ENCODE data around the gene NOXO1. TPM values are rescaled to one million over a fixed set of nuclear protein-coding genes. Genes with fewer than 3 reads are reported as not detected.

The NOXO1 gene
- total and polyA plus RNA-seq, 10 of the 15 experiments (the other 5 are each of a cell fraction or from before 2014, with no cell fraction given) = 0.09 to 0.76 (median 0.26) TPM; not detected in 4

- POLR2A ChIA-PET = no interaction called here
- in situ Hi-C loops (cut with MboI) = no loop called here
- peaks cover 5% of the 10 kb centered on the region for H3K4me1 ChIP-seq (ENCODE audit: control insufficient read depth, insufficient read depth, low read length)
- no peak for TF ChIP-seq CBX3 (IDR thresholded peaks at IDR 0.05; ENCODE audit: borderline replicate concordance, low read depth)
- no peak for TF ChIP-seq NR2C2 (IDR thresholded peaks at IDR 0.05; ENCODE audit: borderline replicate concordance, control insufficient read depth, insufficient read length, low read depth)
- TF ChIP-seq JUNB (IDR thresholded peaks at IDR 0.05) = no peak
- TF ChIP-seq BRCA1 (IDR thresholded peaks at IDR 0.05; ENCODE audit: low read depth, low read length) = no peak
- no peak for TF ChIP-seq RCOR1 (conservative IDR thresholded peaks at IDR 0.05; ENCODE audit: low read depth, low read length)
- no peak for TF ChIP-seq ZNF384 (IDR thresholded peaks at IDR 0.05; ENCODE audit: borderline replicate concordance, low read depth, low read length)
- no peak for TF ChIP-seq KDM1A (IDR thresholded peaks at IDR 0.05; ENCODE audit: borderline replicate concordance)
- TF ChIP-seq ATF2 (IDR thresholded peaks at IDR 0.05; ENCODE audit: low read length) = no peak
- TF ChIP-seq USF1 (IDR thresholded peaks at IDR 0.05; ENCODE audit: borderline replicate concordance, extremely low read length, insufficient read depth, low read depth, low read length) = no peak
- TF ChIP-seq USF2 (IDR thresholded peaks at IDR 0.05; ENCODE audit: borderline replicate concordance, low read depth, low read length) = no peak
- TF ChIP-seq SREBF2 (IDR thresholded peaks at IDR 0.05; ENCODE audit: low read length) = no peak
- no peak for TF ChIP-seq ZBTB40 (IDR thresholded peaks at IDR 0.05; ENCODE audit: borderline replicate concordance)
- no peak for TF ChIP-seq SIX5 (IDR thresholded peaks at IDR 0.05; ENCODE audit: low read depth, low read length, severe bottlenecking)
- TF ChIP-seq TAF1 (IDR thresholded peaks at IDR 0.05; ENCODE audit: borderline replicate concordance, low read depth, low read length) = no peak
- TF ChIP-seq HDAC2 (IDR thresholded peaks at IDR 0.05) = no peak
- no peak for TF ChIP-seq E2F4 (IDR thresholded peaks at IDR 0.05; ENCODE audit: low read depth, low read length)
- no peak for TF ChIP-seq KLF5 (IDR thresholded peaks at IDR 0.05; ENCODE audit: partially characterized antibody)
- no peak for TF ChIP-seq FOS (IDR thresholded peaks at IDR 0.05; ENCODE audit: borderline replicate concordance, extremely low read depth, insufficient read length)
Measured at GRCh38 chr16:1976216-1976520, 5.1 kb downstream of the NOXO1 start.

More at GRCh38 chr16:1976216-1976520, 5.1 kb downstream of the NOXO1 start:
- Histone ChIP-seq H3K9me3 (replicated peaks; ENCODE audit: control insufficient read depth, insufficient read depth, low read length) (no peaks in the 10 kb centered on the region), H3K27ac (ENCODE audit: control insufficient read depth, insufficient read depth) (no peak overlapping the region), H3K4me2 (ENCODE audit: control insufficient read depth, insufficient read depth) (no peak overlapping the region), H3K9ac (ENCODE audit: control insufficient read depth, insufficient read depth, low read length) (no peak overlapping the region), H3K79me2 (ENCODE audit: control insufficient read depth, insufficient read depth, low read length) (peaks cover 20% of the 10 kb centered on the region), H3K4me3 (no peak overlapping the region), H2AFZ (ENCODE audit: control insufficient read depth, low read depth, low read length) (no peak overlapping the region), H3K36me3 (ENCODE audit: control insufficient read depth in 2 of 2, insufficient read depth in 2 of 2, low read length in 1 of 2) (peaks cover 0 to 36% of the 10 kb centered on the region in 2 experiments; a peak in 3 of 4 replicates), H4K20me1 (ENCODE audit: control insufficient read depth, insufficient read depth) (no peaks in the 10 kb centered on the region), H3K27me3 (replicated peaks in 1 of 2; ENCODE audit: control insufficient read depth in 2 of 2, insufficient read depth in 2 of 2, low read length in 1 of 2) (0 out of 4 replicates have a peak, but pooled peaks cover 0 to 2% of the 10 kb centered on the region in 2 experiments)
- ATAC-seq (no peak), DNase-seq (ENCODE audit: low read depth, low spot score) (no peak), FAIRE-seq (no peak)
- WGBS (ENCODE audit: insufficient coverage, insufficient replicate concordance, low lambda C conversion rate, missing lambda C conversion rate) = 98% methylated on average over 8 of the region's 8 CpGs
- ChIA-PET RAD21 (ENCODE audit: unreplicated experiment) (no interaction called here), SMC1A (ENCODE audit: uncharacterized antibody, unreplicated experiment) (no interaction called here), CTCF (no interaction called here)
- BruUV-seq (replicated peaks) = no TSS peak
- intact Hi-C loops (cut with micrococcal nuclease; ENCODE audit: unreplicated experiment) = no loop called here

Data from GM12878 (cell line).